T follicular helper cell (primary cell): ENCODE results near the gene SLC12A6.
"Not testable (repeated sequence)": the region's sequence is repeated elsewhere in the genome, so short reads cannot be mapped to it uniquely, and the experiment has no call there.

ENCODE experiments used
- DNase-seq: peaks from one replicate; pipeline ENCODE4 v3.0.0-alpha.2; 2020; ENCODE audit warnings: low read depth

Gene SLC12A6

DNA sequence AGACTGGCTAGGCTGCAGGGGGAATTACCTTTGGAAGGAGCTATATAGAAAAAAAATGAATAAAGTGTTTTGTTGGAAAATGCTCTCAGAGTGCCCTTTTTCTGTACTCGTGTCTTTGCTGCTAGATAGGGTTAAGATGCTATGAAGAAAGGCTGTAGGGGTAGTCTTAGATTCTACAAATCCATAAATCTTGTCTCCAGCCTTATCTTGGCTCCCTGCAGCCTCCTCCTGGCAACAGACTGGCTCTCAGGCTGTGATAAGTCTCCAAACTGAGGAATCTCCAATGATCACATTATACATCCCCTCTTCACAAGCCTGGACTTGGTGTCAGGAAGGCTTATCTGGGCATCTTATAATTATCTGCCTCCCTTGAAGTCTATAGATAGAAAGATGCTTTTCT is 20.1 kb upstream of the SLC12A6 start:
- DNase-seq: no peak

DNA sequence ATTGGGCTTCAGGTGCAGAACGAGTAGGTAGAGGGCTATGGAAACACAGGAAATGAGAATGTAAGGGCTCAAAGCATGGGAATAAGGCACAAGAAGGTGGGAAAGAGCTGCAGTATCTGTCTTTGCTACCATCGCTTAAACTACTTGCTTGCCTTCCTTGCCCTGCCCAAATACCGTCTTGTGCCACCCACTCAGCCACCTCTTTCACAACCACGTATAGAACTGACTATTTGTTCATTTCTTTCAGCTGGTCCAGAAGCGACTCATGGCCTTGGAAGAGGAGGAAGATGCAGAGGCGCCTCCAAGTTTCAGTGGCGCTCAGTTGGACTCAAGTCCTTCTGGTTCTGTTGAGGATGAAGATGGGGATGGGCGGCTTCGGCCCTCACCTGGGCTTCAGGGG is 17.7 kb upstream of the SLC12A6 start:
- no peak for DNase-seq

DNA sequence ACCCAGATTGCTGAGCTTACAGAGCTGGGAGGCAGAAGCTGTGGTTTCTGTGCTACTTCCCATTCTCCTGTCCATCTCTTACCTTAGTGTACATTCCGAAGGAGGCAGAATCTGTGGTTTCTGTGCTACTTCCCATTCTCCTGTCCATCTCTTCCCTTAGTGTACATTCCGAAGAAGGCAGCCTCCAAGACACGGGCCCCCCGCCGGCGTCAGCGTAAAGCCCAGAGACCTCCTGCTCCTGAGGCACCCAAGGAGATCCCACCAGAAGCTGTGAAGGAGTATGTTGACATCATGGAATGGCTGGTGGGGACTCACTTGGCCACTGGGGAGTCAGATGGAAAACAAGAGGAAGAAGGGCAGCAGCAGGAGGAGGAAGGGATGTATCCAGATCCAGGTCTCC is 16.7 kb upstream of the SLC12A6 start:
- no peak for DNase-seq

DNA sequence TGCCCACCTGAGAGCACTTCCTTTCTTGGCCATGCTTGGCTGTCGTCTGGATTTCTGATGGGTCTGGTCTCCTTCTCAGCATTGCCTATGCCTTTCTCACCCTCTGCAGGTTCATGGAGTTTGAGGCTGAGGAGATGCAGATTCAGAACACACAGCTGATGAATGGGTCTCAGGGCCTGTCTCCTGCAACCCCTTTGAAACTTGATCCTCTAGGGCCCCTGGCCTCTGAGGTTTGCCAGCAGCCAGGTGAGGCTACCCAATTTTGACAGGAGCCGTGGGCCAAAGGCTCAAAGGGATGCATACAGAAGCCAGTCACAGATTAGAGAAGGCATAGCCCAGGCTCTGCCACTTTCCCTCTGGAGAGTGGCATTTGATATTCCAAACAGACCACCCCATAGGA is 16.0 kb upstream of the SLC12A6 start:
- DNase-seq: no peak

DNA sequence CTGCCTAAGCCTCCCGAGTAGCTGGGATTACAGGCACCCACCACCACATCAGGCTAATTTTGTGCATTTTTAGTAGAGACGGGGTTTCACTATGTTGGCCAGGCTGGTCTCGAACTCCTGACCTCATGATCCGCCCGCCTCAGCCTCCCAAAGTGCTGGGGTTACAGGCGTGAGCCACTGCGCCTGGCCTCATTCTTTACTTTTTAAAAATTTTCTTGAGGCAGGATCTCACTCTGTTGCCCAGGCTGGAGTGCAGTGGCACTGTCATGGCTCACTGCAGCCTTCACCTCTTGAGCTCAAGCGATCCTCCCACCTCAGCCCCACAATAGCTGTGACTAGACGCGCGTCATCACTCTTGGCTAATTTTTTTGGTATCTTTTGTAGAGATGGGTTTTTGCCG is 15.4 kb upstream of the SLC12A6 start:
- DNase-seq: not testable (repeated sequence)

DNA sequence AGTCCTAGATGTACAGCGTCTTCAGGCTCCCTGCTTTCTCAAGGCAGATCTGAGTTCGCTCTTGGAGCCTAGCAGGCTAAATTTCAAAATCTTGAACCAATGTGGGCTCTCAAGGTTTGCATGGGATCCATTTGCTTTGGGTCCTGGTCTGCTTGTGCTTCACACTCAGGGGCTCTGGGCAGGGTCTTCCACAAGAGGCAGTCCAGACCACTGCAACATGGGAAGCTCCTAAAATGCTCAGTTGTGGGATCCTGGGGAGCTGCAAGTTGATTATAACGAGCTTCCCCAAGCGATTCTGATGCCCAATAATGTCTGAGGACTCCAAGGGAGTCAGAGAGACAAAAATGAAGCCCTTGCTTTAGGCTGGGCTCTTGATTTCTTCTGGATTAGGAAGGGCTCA is 12.2 kb upstream of the SLC12A6 start:
- no peak for DNase-seq

DNA sequence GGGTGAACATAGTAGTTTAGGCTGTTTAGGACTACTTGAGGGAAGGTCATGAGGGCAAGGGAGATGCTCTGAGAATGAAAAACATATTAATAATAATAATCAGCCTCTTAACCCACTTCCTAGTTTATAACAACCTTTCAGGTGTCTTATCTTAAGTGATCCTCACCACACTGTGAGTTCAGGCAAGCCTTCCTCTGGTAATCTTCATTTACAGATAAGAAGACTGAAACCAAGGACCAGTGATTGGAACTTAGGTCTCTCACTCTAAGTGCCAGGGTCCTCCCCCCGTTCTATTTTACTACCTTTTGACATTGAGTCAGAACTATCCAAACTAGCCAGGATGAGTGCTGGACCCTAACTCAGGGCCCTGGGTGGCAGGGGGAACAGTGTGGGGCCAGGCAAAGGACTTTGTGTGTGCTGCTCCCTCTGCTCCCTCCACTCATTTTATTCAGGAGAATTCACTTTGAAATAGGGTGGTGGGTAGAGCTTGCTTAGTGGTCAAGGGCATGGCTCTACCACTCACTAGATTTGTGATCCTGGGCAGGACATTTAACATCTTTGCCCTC is 11.2 kb upstream of the SLC12A6 start:
- no peak for DNase-seq

DNA sequence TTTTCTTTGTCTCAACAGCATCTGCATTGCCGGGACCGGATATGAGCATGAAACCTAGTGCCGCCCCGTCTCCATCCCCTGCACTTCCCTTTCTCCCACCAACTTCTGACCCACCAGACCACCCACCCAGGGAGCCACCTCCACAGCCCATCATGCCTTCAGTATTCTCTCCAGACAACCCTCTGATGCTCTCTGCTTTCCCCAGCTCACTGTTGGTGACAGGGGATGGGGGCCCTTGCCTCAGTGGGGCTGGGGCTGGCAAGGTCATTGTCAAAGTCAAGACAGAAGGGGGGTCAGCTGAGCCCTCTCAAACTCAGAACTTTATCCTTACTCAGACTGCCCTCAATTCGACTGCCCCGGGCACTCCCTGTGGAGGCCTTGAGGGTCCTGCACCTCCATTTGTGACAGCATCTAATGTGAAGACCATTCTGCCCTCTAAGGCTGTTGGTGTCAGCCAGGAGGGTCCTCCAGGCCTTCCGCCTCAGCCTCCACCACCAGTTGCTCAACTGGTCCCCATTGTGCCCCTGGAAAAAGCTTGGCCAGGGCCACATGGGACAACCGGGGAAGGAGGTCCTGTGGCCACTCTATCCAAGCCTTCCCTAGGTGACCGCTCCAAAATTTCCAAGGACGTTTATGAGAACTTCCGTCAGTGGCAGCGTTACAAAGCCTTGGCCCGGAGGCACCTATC is 10.5 kb upstream of the SLC12A6 start:
- no peak for DNase-seq

DNA sequence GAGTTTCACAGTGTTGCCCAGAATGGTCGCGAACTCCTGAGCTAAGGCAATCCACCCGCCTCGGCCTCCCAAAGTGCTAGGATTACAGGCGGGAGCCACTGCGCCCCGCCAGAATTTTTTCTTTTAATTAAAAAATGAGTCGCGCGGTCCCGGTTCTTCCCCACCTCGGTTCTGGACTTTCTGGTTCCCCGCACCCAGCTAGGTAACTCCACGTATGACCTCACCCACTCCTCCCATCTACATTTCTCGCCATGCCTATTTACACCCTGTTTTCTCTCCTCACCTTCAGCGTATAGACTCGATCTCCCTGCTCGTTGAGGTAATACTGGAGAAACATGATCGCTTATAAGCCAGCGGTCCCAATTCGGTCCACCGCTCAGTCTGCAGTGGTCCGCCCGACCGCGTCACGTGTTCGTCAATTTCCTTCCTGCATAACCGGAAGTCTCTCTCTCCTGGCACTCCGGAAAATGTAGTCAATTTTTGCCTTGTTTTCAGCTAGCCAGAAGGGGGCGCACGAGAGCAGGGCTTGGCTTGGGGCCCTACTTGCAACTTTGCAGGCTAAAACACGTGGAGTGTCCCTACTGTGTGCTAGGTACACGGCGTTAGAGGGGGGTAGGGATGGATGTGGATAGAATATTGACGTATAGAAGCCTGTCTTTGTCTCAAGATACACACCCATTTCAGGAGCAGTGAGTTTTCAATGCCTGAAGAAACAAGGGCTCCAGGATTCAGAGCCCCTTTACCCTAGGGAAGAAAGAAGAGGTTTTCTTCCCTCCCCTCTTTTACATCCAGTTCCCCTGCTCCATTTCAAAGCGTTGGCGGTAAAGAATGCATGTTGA is 5.4 kb upstream of the SLC12A6 start, which contains the start of the genes NOP10 and NUTM1:
TSS of gene NOP10 (minus strand) at position 400 of the 839 bp plus-strand sequence. CDS start at position 337, 63 bp downstream.
TSS of gene NUTM1 (plus strand) at position 579 of the 839 bp plus-strand sequence. CDS start 382 bp downstream, outside the sequence.
- DNase-seq: peak; percentile 87

DNA sequence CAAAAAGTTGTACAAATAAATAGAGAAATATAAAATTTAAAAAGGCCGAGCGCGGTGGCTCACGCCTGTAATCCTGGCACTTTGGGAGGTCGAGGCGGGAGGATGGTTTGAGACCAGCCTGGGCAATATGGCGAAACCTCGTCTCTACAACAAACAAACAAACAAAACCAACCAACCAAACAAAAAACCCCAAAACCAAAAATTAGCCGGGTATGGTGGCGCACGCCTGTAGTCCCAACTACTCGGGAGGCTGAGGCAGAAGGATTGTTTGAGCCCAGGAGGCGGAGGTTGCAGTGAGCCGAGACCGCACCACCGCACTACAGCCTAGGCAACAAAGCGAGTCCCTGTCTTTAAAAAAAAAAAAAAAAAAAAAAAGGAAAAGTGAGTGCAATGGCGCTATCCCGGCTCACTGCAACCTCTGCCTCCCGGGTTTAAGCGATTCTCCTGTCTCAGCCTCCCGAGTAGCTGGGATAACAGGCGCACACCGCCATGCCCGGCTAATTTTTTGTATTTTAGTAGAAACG is 4.7 kb upstream of the SLC12A6 start:
- not testable (repeated sequence) for DNase-seq

DNA sequence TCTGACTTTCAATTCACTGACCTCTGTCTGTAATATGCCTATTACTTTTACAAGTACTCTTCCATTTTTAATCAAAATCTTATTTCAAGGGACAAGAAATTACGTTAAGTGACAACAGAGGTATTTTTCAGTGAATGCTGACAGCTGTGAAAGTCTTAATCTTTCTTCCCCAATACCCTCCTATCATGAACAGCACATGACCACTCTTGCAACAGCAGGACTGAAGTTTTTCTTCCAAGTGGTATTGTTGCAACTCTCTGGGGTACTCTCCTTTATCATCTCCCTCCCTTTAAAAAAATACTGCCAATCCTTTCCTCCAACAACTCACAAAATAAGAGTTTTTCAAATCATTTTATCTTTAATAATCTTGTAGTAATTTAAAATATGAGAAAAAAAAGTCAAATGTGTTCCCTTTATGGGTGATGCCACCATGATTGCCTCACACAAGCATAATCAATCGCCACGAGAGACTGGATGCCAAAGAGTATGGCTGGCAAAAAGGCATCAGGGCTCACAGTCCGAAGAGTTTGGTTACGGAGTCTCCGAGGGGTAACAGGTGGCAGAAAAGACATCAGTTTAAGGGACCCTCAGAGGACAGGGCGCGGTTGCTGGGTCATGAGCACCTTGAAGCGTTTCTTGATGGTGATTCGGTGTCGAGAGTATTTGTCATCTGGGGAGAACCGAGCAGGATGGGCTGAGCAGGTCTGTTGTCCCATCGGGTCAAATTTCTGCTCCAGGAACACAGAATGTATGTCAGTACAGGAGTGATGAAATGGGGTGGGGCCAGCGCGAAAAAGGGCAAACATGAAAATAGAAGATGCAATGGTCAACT is 4.0 kb upstream of the SLC12A6 start:
- no peak for DNase-seq

DNA sequence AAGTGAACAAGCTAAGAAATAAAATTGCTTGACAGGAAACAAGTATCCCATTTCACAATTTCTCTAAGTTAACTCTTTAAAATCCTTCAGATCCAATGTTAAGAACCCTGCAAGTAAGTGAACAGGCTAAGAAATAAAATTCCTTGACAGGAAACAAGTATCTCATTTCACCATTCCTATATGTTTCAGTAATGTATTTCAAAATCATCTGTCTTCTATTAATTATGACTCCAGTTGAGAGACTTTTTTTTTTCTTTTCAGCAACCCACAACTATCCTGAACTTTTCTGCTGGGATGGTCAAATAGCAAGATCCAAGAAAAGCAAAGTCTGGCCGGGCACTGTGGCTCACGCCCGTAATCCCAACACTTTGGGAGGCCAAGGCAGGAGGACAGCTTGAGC is 2.4 kb upstream of the SLC12A6 start:
- DNase-seq: no peak

DNA sequence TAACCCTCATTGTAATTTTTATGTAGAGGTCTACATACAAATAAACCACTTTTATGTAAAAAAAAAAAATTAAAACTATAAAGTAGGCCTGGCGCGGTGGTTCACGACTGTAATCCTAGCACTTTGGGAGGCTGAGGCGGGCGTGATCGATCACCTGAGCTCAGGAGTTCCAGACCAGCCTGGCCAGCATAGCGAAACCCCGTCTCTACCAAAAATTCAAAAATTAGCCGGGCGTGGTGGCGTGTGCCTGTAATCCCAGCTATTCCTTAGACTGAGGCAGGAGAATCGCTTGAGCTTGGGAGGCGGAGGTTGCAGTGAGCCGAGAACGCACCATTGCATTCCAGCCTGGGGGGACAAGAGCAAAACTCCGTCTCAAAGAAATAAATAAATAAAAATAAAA is 766 bp upstream of the SLC12A6 start:
- no peak for DNase-seq

DNA sequence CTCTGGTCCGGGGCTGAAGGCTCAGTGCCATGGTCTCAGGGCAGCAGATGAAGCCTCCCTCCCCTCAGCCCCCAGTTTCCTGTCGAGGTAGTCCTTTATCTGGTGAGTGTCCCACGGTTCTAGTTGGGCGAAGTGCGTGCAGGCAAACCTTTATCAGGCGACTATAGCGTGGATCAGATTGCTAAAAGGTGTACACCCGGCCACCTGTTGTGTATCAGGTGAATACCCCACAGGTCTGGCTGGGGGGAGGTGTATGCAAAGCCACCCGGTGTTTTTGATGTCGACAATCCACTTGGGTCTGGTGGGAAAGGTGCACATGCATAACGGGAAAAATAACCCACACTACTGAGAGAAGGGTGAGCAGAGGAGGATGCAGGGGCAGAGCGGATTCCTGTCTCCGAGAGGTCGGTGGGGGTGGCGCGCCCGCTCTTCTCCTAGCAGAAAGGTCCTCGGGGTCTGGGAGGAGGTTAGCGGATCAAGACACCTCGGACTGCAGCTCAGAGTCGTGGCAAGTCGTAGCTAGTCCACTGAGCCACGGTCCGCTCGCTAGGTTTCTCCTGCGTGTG is 507 bp downstream of the SLC12A6 start:
- DNase-seq: no peak

DNA sequence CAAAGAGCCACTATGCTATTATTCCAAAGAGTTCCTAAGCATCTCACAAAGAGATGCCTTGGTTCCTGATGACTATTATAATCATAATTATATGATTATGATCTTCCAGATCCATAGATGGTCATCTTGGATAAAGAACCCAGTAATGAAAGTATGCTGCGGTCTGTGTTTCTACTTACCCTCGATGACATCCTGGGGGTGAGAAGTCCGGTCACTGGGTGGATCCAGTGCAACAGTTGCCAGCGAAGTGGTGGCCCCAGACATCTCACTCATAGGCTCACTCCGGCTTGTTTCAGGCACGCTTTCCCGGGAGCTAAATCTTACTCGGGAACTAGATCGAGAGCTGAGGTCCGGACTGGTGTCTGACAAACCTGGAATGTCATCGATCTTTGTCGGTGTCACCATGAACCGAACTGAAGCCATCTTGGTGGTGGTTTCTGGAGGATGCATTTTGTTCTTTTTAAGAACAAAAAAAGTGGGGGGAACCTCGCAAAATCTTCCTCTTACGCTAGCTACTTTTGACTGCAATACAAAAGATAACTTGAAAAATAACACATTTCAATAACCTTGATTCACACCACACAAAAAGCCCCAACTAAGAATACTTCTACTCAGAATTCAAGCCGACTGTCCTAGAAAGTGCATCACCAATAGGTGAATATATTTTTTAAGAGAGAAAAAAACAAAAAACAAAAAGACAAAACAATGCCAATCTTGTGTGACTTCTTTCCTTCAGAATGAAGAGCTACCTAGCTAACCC is 1.2 kb downstream of the SLC12A6 start:
- no peak for DNase-seq

DNA sequence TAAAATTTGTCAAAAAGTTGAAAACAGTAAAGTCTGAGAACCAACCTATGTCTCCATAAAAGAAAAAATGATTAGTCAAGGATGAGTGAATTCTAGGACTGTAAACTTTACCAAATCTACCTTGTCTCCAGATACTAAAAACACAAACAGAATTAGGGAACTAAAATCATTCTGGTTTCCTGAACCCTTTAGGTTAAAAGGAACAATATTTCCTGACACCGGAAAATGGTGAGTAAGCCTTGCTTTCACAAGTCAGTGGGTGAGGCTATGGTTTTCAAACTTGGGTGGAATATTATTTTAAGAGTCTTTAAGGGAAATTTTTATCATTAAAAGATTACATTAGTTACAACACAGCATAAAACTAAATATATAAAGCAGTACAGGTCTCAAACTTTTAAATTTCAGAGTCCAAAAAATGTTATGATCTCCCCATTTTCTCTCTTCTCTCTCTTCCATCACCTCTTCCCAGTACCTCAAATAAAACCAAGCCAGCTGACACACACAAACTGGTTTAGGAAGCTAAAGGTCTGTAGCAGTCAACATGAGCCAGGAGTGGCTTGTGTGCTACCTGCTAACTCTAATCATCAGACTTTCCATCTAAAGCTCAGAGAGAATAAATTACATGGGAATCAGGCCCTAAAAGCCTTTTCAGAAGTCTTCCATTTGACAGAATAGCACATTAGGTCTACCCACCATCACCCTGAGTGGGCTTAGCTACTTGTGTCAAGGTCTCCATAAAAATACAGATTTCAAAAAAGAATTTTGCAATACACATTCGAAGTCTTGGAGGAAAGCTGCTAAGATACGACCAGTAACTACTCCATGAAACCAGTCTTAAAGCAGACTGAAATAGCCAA is 2.2 kb downstream of the SLC12A6 start:
- DNase-seq: no peak

DNA sequence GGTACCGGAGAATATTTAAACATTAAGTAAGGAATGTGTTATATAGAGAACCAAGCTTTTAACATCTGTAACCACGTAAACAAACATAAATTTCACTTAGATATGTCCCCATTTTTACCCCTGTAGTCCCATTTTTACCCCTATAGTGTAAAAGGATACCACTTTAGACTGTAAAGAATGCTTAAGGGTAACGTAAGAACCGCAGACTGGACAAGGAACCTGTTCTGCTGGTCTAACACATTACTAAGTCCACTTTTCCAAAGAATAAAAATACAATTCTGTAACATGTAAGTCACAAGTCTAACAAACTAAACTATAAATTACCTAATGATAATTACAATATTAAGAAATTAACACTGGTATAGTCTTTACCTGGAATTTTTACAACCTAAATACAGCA is 2.9 kb downstream of the SLC12A6 start:
- no peak for DNase-seq

DNA sequence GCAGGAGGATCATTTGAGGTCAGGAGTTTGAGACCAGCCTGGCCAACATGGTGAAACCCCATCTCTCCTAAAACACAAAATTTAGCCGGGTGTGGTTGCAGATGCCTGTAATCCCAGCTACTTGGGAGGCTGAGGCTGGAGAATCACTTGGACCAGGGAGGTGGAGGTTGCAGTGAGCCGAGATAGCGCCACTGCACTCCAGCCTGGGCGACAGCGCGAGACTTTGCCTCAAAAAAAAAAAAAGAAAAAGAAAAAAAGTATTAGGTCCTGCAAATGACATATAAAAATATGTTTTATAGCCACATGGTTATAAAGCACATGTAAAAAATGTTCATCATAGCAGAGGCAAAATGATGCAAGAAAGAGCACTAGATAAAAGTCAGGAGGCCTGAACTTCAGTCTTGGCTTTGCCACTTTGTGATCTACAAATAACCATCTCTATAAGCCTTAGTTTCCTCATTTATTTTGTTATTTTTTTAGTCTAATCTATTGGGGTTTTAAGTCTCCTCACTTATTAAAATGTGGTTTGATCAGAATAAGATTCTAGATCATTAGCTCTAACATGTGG is 4.9 kb downstream of the SLC12A6 start:
- no peak for DNase-seq

DNA sequence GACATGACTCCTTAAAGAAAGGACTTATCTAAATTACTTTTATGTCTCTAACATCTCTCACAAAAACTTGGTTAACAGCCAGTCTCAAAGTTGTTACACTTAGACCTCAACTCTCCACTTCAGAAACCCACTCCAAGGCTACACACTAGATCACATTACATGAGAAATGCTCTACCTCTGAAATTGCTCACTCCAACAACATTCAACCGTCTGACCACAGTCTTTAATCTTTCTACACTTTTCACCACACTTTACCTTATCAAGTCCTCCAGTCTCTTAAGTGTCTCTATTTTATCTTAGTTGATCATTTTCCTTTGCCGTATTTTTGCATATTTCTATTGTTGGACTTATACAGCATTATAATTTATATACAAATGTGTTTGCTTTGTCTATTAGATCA is 5.8 kb downstream of the SLC12A6 start:
- no peak for DNase-seq
